Measurements from ENCODE around the gene ZNF311. TPM values are rescaled to one million over a fixed set of nuclear protein-coding genes. Genes with fewer than 3 reads are reported as not detected.

Gene ZNF311
- total and polyA plus RNA-seq, 8 donors, result 0.19 to 1.2 (median 0.47) TPM

DNA sequence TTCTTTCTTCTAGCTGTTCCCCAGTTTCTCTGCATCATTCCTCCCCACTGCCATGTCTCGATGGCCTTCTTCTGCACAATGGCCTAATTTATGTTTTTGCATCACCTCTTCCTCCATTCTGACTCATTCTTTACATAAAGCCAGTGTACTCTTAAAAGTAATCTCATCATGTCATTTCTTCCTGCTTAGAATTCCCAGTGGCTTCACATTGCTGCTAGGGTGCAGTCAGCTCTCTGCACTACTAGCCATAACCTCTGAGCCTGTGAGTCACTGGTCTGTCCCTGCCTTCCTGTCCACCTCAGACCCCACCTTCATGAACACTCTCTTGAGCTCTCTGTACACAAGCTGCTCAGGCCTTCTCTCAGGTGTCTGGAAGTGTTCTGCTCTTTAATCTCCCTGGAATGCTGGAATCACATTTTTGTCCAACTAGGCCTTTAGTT is 57.3 kb downstream of the ZNF311 start:
- FAIRE-seq (no peak), DNase-seq (no peak), ATAC-seq (no peak)
- TF ChIP-seq, protein P1, sequence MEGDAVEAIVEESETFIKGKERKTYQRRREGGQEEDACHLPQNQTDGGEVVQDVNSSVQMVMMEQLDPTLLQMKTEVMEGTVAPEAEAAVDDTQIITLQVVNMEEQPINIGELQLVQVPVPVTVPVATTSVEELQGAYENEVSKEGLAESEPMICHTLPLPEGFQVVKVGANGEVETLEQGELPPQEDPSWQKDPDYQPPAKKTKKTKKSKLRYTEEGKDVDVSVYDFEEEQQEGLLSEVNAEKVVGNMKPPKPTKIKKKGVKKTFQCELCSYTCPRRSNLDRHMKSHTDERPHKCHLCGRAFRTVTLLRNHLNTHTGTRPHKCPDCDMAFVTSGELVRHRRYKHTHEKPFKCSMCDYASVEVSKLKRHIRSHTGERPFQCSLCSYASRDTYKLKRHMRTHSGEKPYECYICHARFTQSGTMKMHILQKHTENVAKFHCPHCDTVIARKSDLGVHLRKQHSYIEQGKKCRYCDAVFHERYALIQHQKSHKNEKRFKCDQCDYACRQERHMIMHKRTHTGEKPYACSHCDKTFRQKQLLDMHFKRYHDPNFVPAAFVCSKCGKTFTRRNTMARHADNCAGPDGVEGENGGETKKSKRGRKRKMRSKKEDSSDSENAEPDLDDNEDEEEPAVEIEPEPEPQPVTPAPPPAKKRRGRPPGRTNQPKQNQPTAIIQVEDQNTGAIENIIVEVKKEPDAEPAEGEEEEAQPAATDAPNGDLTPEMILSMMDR (IDR thresholded peaks at IDR 0.05), result no peak
- H3K9me3 ChIP-seq, result no peaks in the 10 kb centered on the region
- H3K4me3 ChIP-seq, result no peak overlapping the region
- WGBS, 2 donors, result 93 to 100% methylated on average over 1 of the region's 1 CpG
- no peak overlapping the region for H3K27ac ChIP-seq
- no peaks in the 10 kb centered on the region for H3K27me3 ChIP-seq
- H3K36me3 ChIP-seq, result no peaks in the 10 kb centered on the region
- H3K4me1 ChIP-seq, result no peaks in the 10 kb centered on the region
- intact Hi-C loops (cut with DNase I), result no loop called here

DNA sequence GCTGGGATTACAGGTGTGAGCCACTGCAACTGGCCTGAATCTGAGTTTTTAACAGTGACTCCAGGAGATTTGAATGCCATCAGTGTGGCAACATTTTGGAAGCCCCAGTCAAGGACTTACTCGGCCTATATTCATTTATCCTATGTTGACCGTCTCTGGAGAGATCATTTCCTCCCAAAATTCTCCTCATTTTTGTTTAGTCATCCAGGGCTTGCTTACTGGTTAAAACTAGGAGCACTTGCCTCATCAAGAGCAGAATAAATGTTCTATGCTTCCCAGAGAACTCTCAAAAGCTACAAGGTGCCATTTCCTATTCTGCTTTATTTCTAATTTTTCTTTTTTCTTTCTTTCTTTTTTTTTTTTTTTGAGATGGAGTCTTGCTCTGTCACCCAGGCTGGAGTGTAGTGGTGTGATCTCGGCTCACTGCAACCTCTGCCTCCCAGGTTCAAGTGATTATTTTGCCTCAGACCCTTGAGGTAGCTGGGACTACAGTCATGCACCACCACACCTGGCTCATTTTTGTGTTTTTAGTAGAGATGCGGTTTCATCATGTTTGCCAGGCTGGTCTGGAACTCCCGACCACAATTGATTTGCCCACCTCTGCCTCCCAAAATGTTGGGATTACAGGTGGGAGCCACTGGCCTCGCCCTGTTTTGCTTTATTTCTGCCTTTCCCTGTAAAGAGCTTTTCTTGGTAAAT is 57.9 kb downstream of the ZNF311 start:
- H3K27ac ChIP-seq, result no peak overlapping the region

DNA sequence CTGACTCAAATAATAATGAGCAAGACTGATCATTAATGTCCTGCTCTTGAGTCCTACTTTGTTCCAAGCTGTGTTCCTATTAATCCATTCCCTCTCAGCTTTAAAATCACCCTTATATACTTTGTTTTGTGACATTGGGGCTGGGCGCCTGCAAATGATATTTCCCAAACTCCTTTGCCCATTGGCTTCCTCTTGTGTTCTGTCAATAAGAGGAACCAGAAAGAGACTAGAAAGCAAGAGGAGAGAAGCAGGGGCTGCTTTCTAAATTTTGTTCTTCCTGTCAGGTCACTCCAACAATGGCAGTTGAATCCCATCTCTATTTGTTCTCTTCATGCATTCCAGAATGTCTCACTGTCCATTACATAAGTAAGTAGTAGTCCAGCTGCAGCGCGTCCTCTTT is 59.8 kb downstream of the ZNF311 start:
- no peak overlapping the region for H3K27ac ChIP-seq
- H3K9me3 ChIP-seq, result no peaks in the 10 kb centered on the region
- peaks cover 0 to 12% (median 0%) of the 10 kb centered on the region in 3 donors for H3K4me1 ChIP-seq
- H3K36me3 ChIP-seq, result no peaks in the 10 kb centered on the region
- DNase-seq (no peak), FAIRE-seq (no peak), ATAC-seq (no peak)
- intact Hi-C loops (cut with DNase I), result no loop called here
- TF ChIP-seq, protein P1 (IDR thresholded peaks at IDR 0.05), result no peak
- no peak overlapping the region for H3K4me3 ChIP-seq
- WGBS, 2 donors, result 90 to 93% methylated on average over 3 of the region's 3 CpGs
- no peaks in the 10 kb centered on the region for H3K27me3 ChIP-seq

More for the DNA sequence above, 57.9 kb downstream of the ZNF311 start:
- no peak overlapping the region for H3K4me3 ChIP-seq
- no peaks in the 10 kb centered on the region for H3K9me3 ChIP-seq
- intact Hi-C loops (cut with DNase I), result no loop called here
- ATAC-seq, result no peak
- H3K36me3 ChIP-seq, result no peaks in the 10 kb centered on the region
- no peaks in the 10 kb centered on the region for H3K4me1 ChIP-seq
- H3K27me3 ChIP-seq, result no peaks in the 10 kb centered on the region
- DNase-seq, result no peak
- TF ChIP-seq, protein P1 (IDR thresholded peaks at IDR 0.05), result no peak
- WGBS, 2 donors, result 72 to 73% methylated on average over 6 of the region's 6 CpGs
- FAIRE-seq, result no peak

Other genes with a start within 250 kb of the ZNF311 start
- 10 to 100 TPM; 24.1 to 33.6 (median 28.4) TPM for gene TRIM27, start 81.3 kb downstream of the ZNF311 start, total RNA-seq
- 10 to 100 TPM; 41.8 to 43.3 TPM for gene TRIM27, start 81.3 kb downstream of the ZNF311 start, polyA plus RNA-seq
- gene OR2W1, start 39.9 kb upstream of the ZNF311 start, total RNA-seq, result not detected
- not detected for gene OR2W1, start 39.9 kb upstream of the ZNF311 start, polyA plus RNA-seq
- gene OR2B3, start 82.0 kb upstream of the ZNF311 start, total RNA-seq, result not detected
- gene OR2B3, start 82.0 kb upstream of the ZNF311 start, polyA plus RNA-seq, result not detected
- gene OR2J1, start 94.2 kb upstream of the ZNF311 start, total RNA-seq, result not detected
- gene OR2J1, start 94.2 kb upstream of the ZNF311 start, polyA plus RNA-seq, result not detected
- gene OR2J3, start 102.7 kb upstream of the ZNF311 start, total RNA-seq, result not detected
- not detected for gene OR2J3, start 102.7 kb upstream of the ZNF311 start, polyA plus RNA-seq
- gene OR2J2, start 165.6 kb upstream of the ZNF311 start, total RNA-seq, result not detected
- gene OR2J2, start 165.6 kb upstream of the ZNF311 start, polyA plus RNA-seq, result not detected